HEK293 (cell line): ENCODE results near the gene TPM3.

Experiments used
- CTCF ChIA-PET: fragments of 350-600 bp; formaldehyde crosslinking; extraction: SDS; loops from one replicate; lab custom pipeline; 2021; ENCODE audit warnings: antibody characterized with exemption; lab: Yijun Ruan, JAX
- POLR2A ChIA-PET: fragments of 300-600 bp; formaldehyde crosslinking; extraction: SDS; loops from one replicate; lab custom pipeline; 2020; ENCODE audit warnings: antibody characterized with exemption, inconsistent platforms; lab: Yijun Ruan, JAX
- H3K27ac ChIP-seq: fragments of 200-500 bp; sonication (Bioruptor generic); 2 replicates; pipeline ENCODE4 v1.5.1; 2014; ENCODE audit warnings: low read depth, low read length, control low read depth, inconsistent platforms; ENCODE audit errors: extremely low read depth
- H3K36me3 ChIP-seq, 2 experiments: fragments of 200-500 bp in 1 of 2; sonication (Bioruptor generic) in 1 of 2; 1 replicate in 1 of 2; 2 replicates in 1 of 2; pipeline ENCODE4 v1.5.1; 2014 to 2017; ENCODE audit warnings: inconsistent platforms in 2 of 2, low read length in 2 of 2; ENCODE audit not compliant: control insufficient read depth in 2 of 2, insufficient read depth in 1 of 2
- H3K4me1 ChIP-seq: fragments of 200-500 bp; sonication (Bioruptor generic); 2 replicates; pipeline ENCODE4 v1.5.1; 2014; ENCODE audit warnings: mild to moderate bottlenecking, low read length, inconsistent platforms; ENCODE audit not compliant: control insufficient read depth, insufficient read depth
- H3K4me3 ChIP-seq: 2 replicates; pipeline ENCODE4 v1.5.1; 2011; ENCODE audit warnings: low read depth, mild to moderate bottlenecking, control low read depth, low read length, moderate library complexity
- H3K9me3 ChIP-seq: fragments of 200-500 bp; sonication (Bioruptor generic); 2 replicates; pipeline ENCODE4 v1.5.1; 2014; ENCODE audit warnings: low read depth, low read length, inconsistent platforms; ENCODE audit not compliant: control insufficient read depth, insufficient read depth
- IKZF3 ChIP-seq: fragments of 450-650 bp; IDR thresholded peaks from 2 replicates; pipeline ENCODE4 v1.5.0; 2018; ENCODE audit warnings: missing biosample characterization, mild to moderate bottlenecking, missing genetic modification characterization, moderate library complexity
- SCRT1 ChIP-seq: fragments of 450-650 bp; formaldehyde crosslinking; IDR thresholded peaks from 2 replicates; pipeline ENCODE4 v1.5.1; 2016; ENCODE audit warnings: missing biosample characterization, missing genetic modification characterization, borderline replicate concordance
- SETDB1 ChIP-seq: IDR thresholded peaks from one replicate; pipeline ENCODE4 v1.6.1; 2017; ENCODE audit warnings: mild to moderate bottlenecking, low read length, moderate library complexity, mixed read lengths; ENCODE audit not compliant: insufficient read length
- SP3 ChIP-seq: fragments of 450-650 bp; formaldehyde crosslinking; IDR thresholded peaks from 2 replicates; pipeline ENCODE4 v1.5.1; 2016; ENCODE audit warnings: missing biosample characterization, missing genetic modification characterization
- ZNF121 ChIP-seq: fragments of 450-650 bp; formaldehyde crosslinking; IDR thresholded peaks from 2 replicates; pipeline ENCODE4 v1.5.1; 2016; ENCODE audit warnings: missing biosample characterization, missing genetic modification characterization
- ZNF138 ChIP-seq: fragments of 450-650 bp; formaldehyde crosslinking; IDR thresholded peaks from 2 replicates; pipeline ENCODE4 v1.5.1; 2016; ENCODE audit warnings: missing biosample characterization, missing genetic modification characterization, borderline replicate concordance
- ZNF146 ChIP-seq: fragments of 450-650 bp; formaldehyde crosslinking; IDR thresholded peaks from 2 replicates; pipeline ENCODE4 v1.5.1; 2016; ENCODE audit warnings: missing biosample characterization, missing genetic modification characterization
- ZNF19 ChIP-seq: fragments of 450-650 bp; formaldehyde crosslinking; IDR thresholded peaks from 2 replicates; pipeline ENCODE4; 2016; ENCODE audit warnings: missing biosample characterization, missing genetic modification characterization, low read depth
- ZNF391 ChIP-seq: fragments of 450-650 bp; formaldehyde crosslinking; IDR thresholded peaks from 2 replicates; pipeline ENCODE4 v1.5.1; 2016; ENCODE audit warnings: low read depth, missing biosample characterization, missing genetic modification characterization, borderline replicate concordance
- ZNF426 ChIP-seq: fragments of 450-650 bp; formaldehyde crosslinking; IDR thresholded peaks from 2 replicates; pipeline ENCODE4 v1.5.1; 2017; ENCODE audit warnings: missing biosample characterization, missing genetic modification characterization, mild to moderate bottlenecking, inconsistent platforms, moderate library complexity
- ZNF501 ChIP-seq: fragments of 450-650 bp; formaldehyde crosslinking; IDR thresholded peaks from 2 replicates; pipeline ENCODE4 v1.5.1; 2016; ENCODE audit warnings: missing biosample characterization, missing genetic modification characterization
- ZNF585B ChIP-seq: fragments of 450-650 bp; formaldehyde crosslinking; IDR thresholded peaks from 2 replicates; pipeline ENCODE4 v1.5.1; 2016; ENCODE audit warnings: missing biosample characterization, missing genetic modification characterization
- ZNF610 ChIP-seq: fragments of 450-650 bp; formaldehyde crosslinking; IDR thresholded peaks from 2 replicates; pipeline ENCODE4 v1.5.1; 2016; ENCODE audit warnings: missing biosample characterization, missing genetic modification characterization, borderline replicate concordance
- ZNF629 ChIP-seq: fragments of 450-650 bp; formaldehyde crosslinking; IDR thresholded peaks from 2 replicates; pipeline ENCODE4 v1.5.1; 2017; ENCODE audit warnings: missing biosample characterization, missing genetic modification characterization
- ZNF654 ChIP-seq: fragments of 450-650 bp; formaldehyde crosslinking; IDR thresholded peaks from 2 replicates; pipeline ENCODE4 v1.5.1; 2016; ENCODE audit warnings: low read depth, missing biosample characterization, missing genetic modification characterization
- ZNF664 ChIP-seq: fragments of 450-650 bp; formaldehyde crosslinking; IDR thresholded peaks from 2 replicates; pipeline ENCODE4 v1.5.1; 2016; ENCODE audit warnings: missing biosample characterization, missing genetic modification characterization
- ZNF701 ChIP-seq: fragments of 450-650 bp; formaldehyde crosslinking; IDR thresholded peaks from 2 replicates; pipeline ENCODE4 v1.5.1; 2016; ENCODE audit warnings: missing biosample characterization, missing genetic modification characterization
- ZNF76 ChIP-seq: fragments of 450-650 bp; formaldehyde crosslinking; IDR thresholded peaks from 2 replicates; pipeline ENCODE4; 2016; ENCODE audit warnings: low read depth, missing biosample characterization, missing genetic modification characterization, borderline replicate concordance
- ZSCAN23 ChIP-seq: fragments of 450-650 bp; formaldehyde crosslinking; IDR thresholded peaks from 2 replicates; pipeline ENCODE4 v1.5.1; 2016; ENCODE audit warnings: missing biosample characterization, missing genetic modification characterization
- TF ChIP-seq, protein P1 (sequence below): fragments of 450-650 bp; formaldehyde crosslinking; IDR thresholded peaks from 2 replicates; pipeline ENCODE4 v1.5.1; 2017; ENCODE audit warnings: missing biosample characterization, mild to moderate bottlenecking, missing genetic modification characterization, moderate library complexity
- TF ChIP-seq, protein P2 (sequence below): sonication (generic); formaldehyde crosslinking; IDR thresholded peaks from 2 replicates; pipeline ENCODE4 v1.8.1; 2022; ENCODE audit warnings: mild to moderate bottlenecking, moderate library complexity, missing genetic modification reagents
- TF ChIP-seq, protein P3 (sequence below): fragments of 450-650 bp; formaldehyde crosslinking; IDR thresholded peaks from 2 replicates; pipeline ENCODE4 v1.5.1; 2016; ENCODE audit warnings: missing biosample characterization, missing genetic modification characterization
- TF ChIP-seq, protein P4 (sequence below): fragments of 450-650 bp; formaldehyde crosslinking; IDR thresholded peaks from 2 replicates; pipeline ENCODE4 v1.5.1; 2016; ENCODE audit warnings: missing biosample characterization, missing genetic modification characterization
- TF ChIP-seq, protein P5 (sequence below): fragments of 450-650 bp; formaldehyde crosslinking; IDR thresholded peaks from 2 replicates; pipeline ENCODE4 v1.5.1; 2016; ENCODE audit warnings: missing biosample characterization, missing genetic modification characterization, borderline replicate concordance
- TF ChIP-seq, protein P6 (sequence below): fragments of 450-650 bp; formaldehyde crosslinking; IDR thresholded peaks from 2 replicates; pipeline ENCODE4 v1.5.1; 2016; ENCODE audit warnings: missing biosample characterization, missing genetic modification characterization
- TF ChIP-seq, protein P7 (sequence below): fragments of 450-650 bp; formaldehyde crosslinking; IDR thresholded peaks from 2 replicates; pipeline ENCODE4 v1.5.1; 2016; ENCODE audit warnings: missing biosample characterization, missing genetic modification characterization

Gene TPM3

DNA sequence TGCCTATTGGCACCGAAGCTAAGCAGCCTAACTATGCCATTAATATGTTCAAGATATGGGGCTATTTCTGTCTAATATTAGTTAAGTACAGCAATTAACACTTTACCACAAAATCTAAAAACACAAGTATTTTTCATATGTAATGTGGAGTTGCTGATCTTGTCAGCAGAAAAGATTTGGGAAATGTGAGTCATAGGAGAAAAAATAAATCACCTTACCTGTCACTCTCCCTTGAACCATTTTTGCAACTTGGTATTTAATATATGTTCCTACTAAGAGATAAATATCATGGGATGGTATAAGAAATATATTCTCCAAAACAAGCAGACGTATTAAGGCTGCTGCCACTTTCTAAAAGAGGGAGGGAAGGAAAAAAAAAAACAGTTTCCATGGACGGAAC lies 54.0 kb downstream of the TPM3 start:
- no peaks in the 10 kb centered on the region for H3K4me1 ChIP-seq
- TF ChIP-seq ZNF664: no peak
- no peak for TF ChIP-seq SCRT1 (tag by site-specific recombination)
- no peak for TF ChIP-seq ZNF701
- TF ChIP-seq ZNF501 (tag by site-specific recombination): no peak
- TF ChIP-seq ZSCAN23: no peak
- TF ChIP-seq ZNF654 (tag by site-specific recombination): no peak
- no peak for TF ChIP-seq ZNF76 (tag by site-specific recombination)
- TF ChIP-seq, protein P1, sequence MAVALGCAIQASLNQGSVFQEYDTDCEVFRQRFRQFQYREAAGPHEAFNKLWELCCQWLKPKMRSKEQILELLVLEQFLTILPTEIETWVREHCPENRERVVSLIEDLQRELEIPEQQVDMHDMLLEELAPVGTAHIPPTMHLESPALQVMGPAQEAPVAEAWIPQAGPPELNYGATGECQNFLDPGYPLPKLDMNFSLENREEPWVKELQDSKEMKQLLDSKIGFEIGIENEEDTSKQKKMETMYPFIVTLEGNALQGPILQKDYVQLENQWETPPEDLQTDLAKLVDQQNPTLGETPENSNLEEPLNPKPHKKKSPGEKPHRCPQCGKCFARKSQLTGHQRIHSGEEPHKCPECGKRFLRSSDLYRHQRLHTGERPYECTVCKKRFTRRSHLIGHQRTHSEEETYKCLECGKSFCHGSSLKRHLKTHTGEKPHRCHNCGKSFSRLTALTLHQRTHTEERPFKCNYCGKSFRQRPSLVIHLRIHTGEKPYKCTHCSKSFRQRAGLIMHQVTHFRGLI (tag by site-specific recombination): no peak
- TF ChIP-seq, protein P2, sequence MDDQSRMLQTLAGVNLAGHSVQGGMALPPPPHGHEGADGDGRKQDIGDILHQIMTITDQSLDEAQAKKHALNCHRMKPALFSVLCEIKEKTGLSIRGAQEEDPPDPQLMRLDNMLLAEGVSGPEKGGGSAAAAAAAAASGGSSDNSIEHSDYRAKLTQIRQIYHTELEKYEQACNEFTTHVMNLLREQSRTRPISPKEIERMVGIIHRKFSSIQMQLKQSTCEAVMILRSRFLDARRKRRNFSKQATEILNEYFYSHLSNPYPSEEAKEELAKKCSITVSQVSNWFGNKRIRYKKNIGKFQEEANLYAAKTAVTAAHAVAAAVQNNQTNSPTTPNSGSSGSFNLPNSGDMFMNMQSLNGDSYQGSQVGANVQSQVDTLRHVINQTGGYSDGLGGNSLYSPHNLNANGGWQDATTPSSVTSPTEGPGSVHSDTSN (CRISPR knock-in tag): no peak
- no peak for TF ChIP-seq ZNF19 (tag by site-specific recombination)
- TF ChIP-seq SETDB1: no peak
- no peak for TF ChIP-seq ZNF138 (tag by site-specific recombination)
- TF ChIP-seq, protein P3, sequence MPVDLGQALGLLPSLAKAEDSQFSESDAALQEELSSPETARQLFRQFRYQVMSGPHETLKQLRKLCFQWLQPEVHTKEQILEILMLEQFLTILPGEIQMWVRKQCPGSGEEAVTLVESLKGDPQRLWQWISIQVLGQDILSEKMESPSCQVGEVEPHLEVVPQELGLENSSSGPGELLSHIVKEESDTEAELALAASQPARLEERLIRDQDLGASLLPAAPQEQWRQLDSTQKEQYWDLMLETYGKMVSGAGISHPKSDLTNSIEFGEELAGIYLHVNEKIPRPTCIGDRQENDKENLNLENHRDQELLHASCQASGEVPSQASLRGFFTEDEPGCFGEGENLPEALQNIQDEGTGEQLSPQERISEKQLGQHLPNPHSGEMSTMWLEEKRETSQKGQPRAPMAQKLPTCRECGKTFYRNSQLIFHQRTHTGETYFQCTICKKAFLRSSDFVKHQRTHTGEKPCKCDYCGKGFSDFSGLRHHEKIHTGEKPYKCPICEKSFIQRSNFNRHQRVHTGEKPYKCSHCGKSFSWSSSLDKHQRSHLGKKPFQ: no peak
- TF ChIP-seq, protein P4, sequence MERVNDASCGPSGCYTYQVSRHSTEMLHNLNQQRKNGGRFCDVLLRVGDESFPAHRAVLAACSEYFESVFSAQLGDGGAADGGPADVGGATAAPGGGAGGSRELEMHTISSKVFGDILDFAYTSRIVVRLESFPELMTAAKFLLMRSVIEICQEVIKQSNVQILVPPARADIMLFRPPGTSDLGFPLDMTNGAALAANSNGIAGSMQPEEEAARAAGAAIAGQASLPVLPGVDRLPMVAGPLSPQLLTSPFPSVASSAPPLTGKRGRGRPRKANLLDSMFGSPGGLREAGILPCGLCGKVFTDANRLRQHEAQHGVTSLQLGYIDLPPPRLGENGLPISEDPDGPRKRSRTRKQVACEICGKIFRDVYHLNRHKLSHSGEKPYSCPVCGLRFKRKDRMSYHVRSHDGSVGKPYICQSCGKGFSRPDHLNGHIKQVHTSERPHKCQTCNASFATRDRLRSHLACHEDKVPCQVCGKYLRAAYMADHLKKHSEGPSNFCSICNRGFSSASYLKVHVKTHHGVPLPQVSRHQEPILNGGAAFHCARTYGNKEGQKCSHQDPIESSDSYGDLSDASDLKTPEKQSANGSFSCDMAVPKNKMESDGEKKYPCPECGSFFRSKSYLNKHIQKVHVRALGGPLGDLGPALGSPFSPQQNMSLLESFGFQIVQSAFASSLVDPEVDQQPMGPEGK (tag by site-specific recombination): no peak
- no peak for TF ChIP-seq ZNF426 (tag by site-specific recombination)
- no peak for TF ChIP-seq SP3
- TF ChIP-seq ZNF585B (tag by site-specific recombination): no peak
- no peaks in the 10 kb centered on the region for H3K36me3 ChIP-seq
- no peaks in the 10 kb centered on the region for H3K9me3 ChIP-seq
- ChIA-PET POLR2A (no interaction called here), CTCF (interaction anchor here (0.7 kb wide), 2 partner anchors 9 to 20 kb away, joined by 5 to 8 read pairs; no protein-coding TSS in a partner anchor)
- no peak overlapping the region for H3K4me3 ChIP-seq
- no peak overlapping the region for H3K27ac ChIP-seq

DNA sequence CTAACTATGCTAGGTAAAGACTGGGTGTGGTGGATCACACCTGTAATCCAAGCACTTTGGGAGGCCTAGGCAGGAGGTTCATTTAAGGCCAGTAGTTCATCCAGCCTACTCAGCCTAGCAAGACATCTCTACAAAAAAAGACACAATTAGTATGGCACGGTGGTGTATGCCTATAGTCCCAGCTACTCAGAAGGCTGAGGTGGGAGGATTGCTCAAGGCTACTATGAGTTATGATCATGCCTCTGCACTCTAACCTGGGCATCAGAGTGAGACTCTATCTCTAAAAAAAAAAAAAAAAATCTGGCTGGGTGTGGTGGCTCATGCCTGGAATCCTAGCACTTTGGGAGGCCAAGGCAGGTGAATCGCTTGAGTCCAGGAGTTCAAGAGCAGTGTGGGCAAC lies 58.6 kb downstream of the TPM3 start:
- H3K27ac ChIP-seq: no peak overlapping the region
- H3K36me3 ChIP-seq: no peaks in the 10 kb centered on the region
- no peak overlapping the region for H3K4me3 ChIP-seq
- CTCF ChIA-PET: interaction anchor here (1.2 kb wide), 1 partner anchor 29 kb away, joined by 3 read pairs; no protein-coding TSS in a partner anchor
- POLR2A ChIA-PET: no interaction called here
- H3K9me3 ChIP-seq: no peaks in the 10 kb centered on the region
- H3K4me1 ChIP-seq: no peaks in the 10 kb centered on the region
- TF ChIP-seq ZNF610: no peak
- TF ChIP-seq, protein P5, sequence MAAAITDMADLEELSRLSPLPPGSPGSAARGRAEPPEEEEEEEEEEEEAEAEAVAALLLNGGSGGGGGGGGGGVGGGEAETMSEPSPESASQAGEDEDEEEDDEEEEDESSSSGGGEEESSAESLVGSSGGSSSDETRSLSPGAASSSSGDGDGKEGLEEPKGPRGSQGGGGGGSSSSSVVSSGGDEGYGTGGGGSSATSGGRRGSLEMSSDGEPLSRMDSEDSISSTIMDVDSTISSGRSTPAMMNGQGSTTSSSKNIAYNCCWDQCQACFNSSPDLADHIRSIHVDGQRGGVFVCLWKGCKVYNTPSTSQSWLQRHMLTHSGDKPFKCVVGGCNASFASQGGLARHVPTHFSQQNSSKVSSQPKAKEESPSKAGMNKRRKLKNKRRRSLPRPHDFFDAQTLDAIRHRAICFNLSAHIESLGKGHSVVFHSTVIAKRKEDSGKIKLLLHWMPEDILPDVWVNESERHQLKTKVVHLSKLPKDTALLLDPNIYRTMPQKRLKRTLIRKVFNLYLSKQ (tag by site-specific recombination): no peak
- TF ChIP-seq, protein P6, sequence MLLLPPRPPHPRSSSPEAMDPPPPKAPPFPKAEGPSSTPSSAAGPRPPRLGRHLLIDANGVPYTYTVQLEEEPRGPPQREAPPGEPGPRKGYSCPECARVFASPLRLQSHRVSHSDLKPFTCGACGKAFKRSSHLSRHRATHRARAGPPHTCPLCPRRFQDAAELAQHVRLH: no peak
- TF ChIP-seq IKZF3 (tag by site-specific recombination): no peak
- no peak for TF ChIP-seq ZNF146
- TF ChIP-seq ZNF629 (tag by site-specific recombination): no peak
- no peak for TF ChIP-seq ZNF391 (tag by site-specific recombination)
- TF ChIP-seq ZNF121 (tag by site-specific recombination): no peak
- TF ChIP-seq, protein P7, sequence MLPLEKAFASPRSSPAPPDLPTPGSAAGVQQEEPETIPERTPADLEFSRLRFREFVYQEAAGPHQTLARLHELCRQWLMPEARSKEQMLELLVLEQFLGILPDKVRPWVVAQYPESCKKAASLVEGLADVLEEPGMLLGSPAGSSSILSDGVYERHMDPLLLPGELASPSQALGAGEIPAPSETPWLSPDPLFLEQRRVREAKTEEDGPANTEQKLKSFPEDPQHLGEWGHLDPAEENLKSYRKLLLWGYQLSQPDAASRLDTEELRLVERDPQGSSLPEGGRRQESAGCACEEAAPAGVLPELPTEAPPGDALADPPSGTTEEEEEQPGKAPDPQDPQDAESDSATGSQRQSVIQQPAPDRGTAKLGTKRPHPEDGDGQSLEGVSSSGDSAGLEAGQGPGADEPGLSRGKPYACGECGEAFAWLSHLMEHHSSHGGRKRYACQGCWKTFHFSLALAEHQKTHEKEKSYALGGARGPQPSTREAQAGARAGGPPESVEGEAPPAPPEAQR (tag by site-specific recombination): no peak
